Neural progenitor cell (in vitro differentiated cells): ENCODE results near the gene PAK6. TPM values are rescaled to one million over a fixed set of nuclear protein-coding genes. Genes with fewer than 3 reads are reported as not detected.
A peak's percentile ranks its signal among the peaks of the same experiment; 100 is the strongest.

Experiments
- DNase-seq: peaks from one replicate; pipeline ENCODE4 v3.0.0-alpha.2; 2016; ENCODE audit warnings: low spot score
- H2AFZ ChIP-seq: fragments of 200-600 bp; sonication (generic); replicated peaks from 2 replicates; pipeline ENCODE4 v1.6.1; 2016; ENCODE audit warnings: antibody characterized with exemption
- H3F3A ChIP-seq: fragments of 200-600 bp; sonication (generic); 2 replicates; pipeline ENCODE4 v1.6.1; 2016; ENCODE audit warnings: antibody characterized with exemption, low read depth
- H3K27ac ChIP-seq: fragments of 200-600 bp; sonication (generic); 2 replicates; pipeline ENCODE4 v1.5.1; 2016; ENCODE audit warnings: mild to moderate bottlenecking
- H3K27me3 ChIP-seq: fragments of 200-600 bp; sonication (generic); 2 replicates; pipeline ENCODE4 v1.6.1; 2016; ENCODE audit warnings: mild to moderate bottlenecking, moderate library complexity
- H3K36me3 ChIP-seq: fragments of 200-600 bp; sonication (generic); 2 replicates; pipeline ENCODE4 v1.5.1; 2016
- H3K4me1 ChIP-seq: fragments of 200-600 bp; sonication (generic); 2 replicates; pipeline ENCODE4 v1.6.1; 2016; ENCODE audit warnings: mixed run types
- H3K4me2 ChIP-seq: fragments of 200-600 bp; sonication (generic); 2 replicates; pipeline ENCODE4 v1.6.1; 2016
- H3K4me3 ChIP-seq: fragments of 200-600 bp; sonication (generic); 2 replicates; pipeline ENCODE4 v1.5.1; 2016
- H3K79me2 ChIP-seq: fragments of 200-600 bp; sonication (generic); 2 replicates; pipeline ENCODE4 v1.6.1; 2016; ENCODE audit warnings: low read depth
- H3K9ac ChIP-seq: fragments of 200-600 bp; sonication (generic); 2 replicates; pipeline ENCODE4 v1.6.1; 2016
- H3K9me3 ChIP-seq: fragments of 200-600 bp; sonication (generic); 2 replicates; pipeline ENCODE4 v1.5.1; 2016; ENCODE audit warnings: low read depth
- H4K20me1 ChIP-seq: fragments of 200-600 bp; sonication (generic); 2 replicates; pipeline ENCODE4 v1.6.1; 2016; ENCODE audit warnings: low read depth
- H3K27ac Mint-ChIP-seq: 3 replicates; pipeline ENCODE4 v1.8.0; 2021; ENCODE audit warnings: mixed read lengths
- H3K27me3 Mint-ChIP-seq: 2 replicates; pipeline ENCODE4 v1.8.0; 2022; ENCODE audit warnings: low read depth, mild to moderate bottlenecking, inconsistent platforms, moderate library complexity, mixed read lengths; ENCODE audit not compliant: insufficient read depth
- H3K36me3 Mint-ChIP-seq: 3 replicates; pipeline ENCODE4 v1.8.0; 2021; ENCODE audit warnings: mixed read lengths
- H3K4me1 Mint-ChIP-seq: 3 replicates; pipeline ENCODE4 v1.8.0; 2021; ENCODE audit warnings: mixed read lengths
- H3K4me3 Mint-ChIP-seq: 3 replicates; pipeline ENCODE4 v1.8.0; 2021; ENCODE audit warnings: mild to moderate bottlenecking, moderate library complexity, mixed read lengths
- H3K9me3 Mint-ChIP-seq: 3 replicates; pipeline ENCODE4 v1.8.0; 2020; ENCODE audit warnings: mixed read lengths
- CTCF ChIP-seq: fragments of 200-600 bp; sonication (generic); IDR thresholded peaks from 2 replicates; pipeline ENCODE4 v1.5.1; 2017; ENCODE audit warnings: antibody characterized with exemption, mild to moderate bottlenecking
- EZH2 ChIP-seq: fragments of 200-600 bp; sonication (generic); IDR thresholded peaks from 2 replicates; pipeline ENCODE4 v1.6.1; 2017; ENCODE audit warnings: antibody characterized with exemption, mild to moderate bottlenecking, moderate library complexity
- EZH2phosphoT487 ChIP-seq: fragments of 200-600 bp; sonication (generic); IDR thresholded peaks from 2 replicates; pipeline ENCODE4 v1.6.1; 2017; ENCODE audit warnings: antibody characterized with exemption
- total RNA-seq: library from RNA; depleted of rRNA; stranded (reverse); fragments of >200 nt; gene quantifications from 2 replicates; pipeline ENCODE4 v1.2.3, GENCODE V29; 2015; ENCODE audit warnings: low replicate concordance

Gene PAK6
- total RNA-seq, 1 donor from 2014 or later: not detected

DNA sequence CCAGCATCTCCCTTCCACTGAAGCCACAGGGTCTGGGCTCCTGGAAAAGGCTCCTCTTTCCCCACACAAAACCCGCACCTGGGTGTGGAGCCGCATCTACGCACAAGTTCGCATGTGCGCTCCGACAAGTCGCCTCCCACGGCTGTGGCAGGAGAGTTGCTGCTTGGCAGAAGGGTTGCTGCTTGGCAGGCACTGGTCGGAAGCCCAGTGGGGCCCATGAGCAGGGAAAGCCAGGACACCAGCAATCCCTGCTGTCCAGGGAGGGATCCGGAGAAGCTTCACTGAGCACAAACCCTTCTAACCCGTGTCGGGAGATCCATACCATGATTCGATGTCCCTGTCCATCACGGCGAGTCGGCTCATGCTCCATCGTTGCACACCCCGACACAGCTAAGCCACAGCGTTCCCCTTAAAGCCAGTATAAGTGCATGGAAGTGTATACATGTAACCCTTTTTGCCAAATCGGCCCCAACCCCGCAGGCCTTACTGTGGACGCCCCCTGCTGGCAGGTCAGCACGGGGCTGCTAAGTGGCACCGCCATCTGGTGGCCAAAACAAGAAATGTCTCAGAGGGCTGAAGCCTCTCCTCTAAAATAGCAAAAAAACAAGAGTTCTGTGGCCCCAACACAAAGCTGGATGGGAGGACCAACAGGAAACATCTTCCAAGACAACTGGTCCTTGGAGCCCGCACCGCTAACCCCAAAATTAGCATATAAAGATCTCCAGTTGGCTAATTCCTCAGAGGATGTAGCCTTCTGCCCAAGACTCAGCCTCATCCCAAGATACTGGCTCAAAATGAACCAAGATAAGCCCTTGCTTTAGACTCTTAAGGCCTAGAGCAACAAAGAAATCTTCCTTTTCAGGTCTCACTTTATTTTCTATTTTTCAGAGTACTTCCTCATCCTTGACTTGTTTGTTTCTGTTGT lies 35.7 kb downstream of the PAK6 start:
- no peak overlapping the region for H3K27ac ChIP-seq
- H3F3A ChIP-seq: no peaks in the 10 kb centered on the region
- no peaks in the 10 kb centered on the region for H3K36me3 ChIP-seq
- peak; percentile 100 for TF ChIP-seq CTCF
- TF ChIP-seq EZH2phosphoT487: no peak
- TF ChIP-seq EZH2: peak; percentile 31
- peak overlapping the region; percentile 12 for H3K4me3 Mint-ChIP-seq
- no peak overlapping the region for H3K4me3 ChIP-seq
- H3K27me3 ChIP-seq: peaks cover 29% of the 10 kb centered on the region
- peak; percentile 92 for DNase-seq
- H3K9me3 Mint-ChIP-seq: no peaks in the 10 kb centered on the region
- peaks cover under 1% of the 10 kb centered on the region for H4K20me1 ChIP-seq
- no peaks in the 10 kb centered on the region for H3K79me2 ChIP-seq
- peaks cover 31% of the 10 kb centered on the region for H3K4me1 Mint-ChIP-seq
- peaks cover 1% of the 10 kb centered on the region for H3K4me1 ChIP-seq
- H2AFZ ChIP-seq: no peak overlapping the region
- no peaks in the 10 kb centered on the region for H3K9me3 ChIP-seq
- H3K27me3 Mint-ChIP-seq: peaks cover 28% of the 10 kb centered on the region
- H3K27ac Mint-ChIP-seq: peak overlapping the region; percentile 83
- no peak overlapping the region for H3K4me2 ChIP-seq
- H3K36me3 Mint-ChIP-seq: no peaks in the 10 kb centered on the region
- no peak overlapping the region for H3K9ac ChIP-seq

DNA sequence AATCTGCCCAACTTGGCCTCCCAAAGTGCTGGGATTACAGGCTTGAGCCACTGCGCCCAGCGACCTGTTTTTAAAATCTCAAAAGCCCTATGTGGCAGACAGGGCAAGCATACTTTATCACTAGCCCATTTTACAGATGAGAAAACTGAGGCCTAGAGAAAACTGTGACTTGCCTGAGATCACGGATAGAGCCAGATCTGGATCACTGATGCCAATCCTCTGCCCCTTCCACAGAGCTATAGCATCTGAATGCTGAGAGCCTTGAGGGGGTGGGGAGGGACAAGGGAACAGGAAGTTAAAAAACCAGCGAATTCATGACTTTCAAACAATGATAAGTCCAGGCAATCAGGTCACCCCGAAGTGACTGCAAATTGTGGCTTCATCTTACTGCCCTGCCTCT lies 36.7 kb downstream of the PAK6 start:
- Histone ChIP-seq H4K20me1 (peaks cover 9% of the 10 kb centered on the region), H2AFZ (no peak overlapping the region), H3K4me2 (no peak overlapping the region), H3K9me3 (no peaks in the 10 kb centered on the region), H3K27ac (no peak overlapping the region), H3K4me3 (no peak overlapping the region), H3K9ac (no peak overlapping the region), H3F3A (peaks cover 8% of the 10 kb centered on the region), H3K27me3 (peaks cover 38% of the 10 kb centered on the region), H3K36me3 (no peaks in the 10 kb centered on the region), H3K79me2 (no peaks in the 10 kb centered on the region), H3K4me1 (peaks cover 11% of the 10 kb centered on the region)
- H3K4me1 Mint-ChIP-seq: peaks cover 39% of the 10 kb centered on the region
- H3K36me3 Mint-ChIP-seq: no peaks in the 10 kb centered on the region
- no peak for TF ChIP-seq EZH2
- no peak for TF ChIP-seq EZH2phosphoT487
- no peak for TF ChIP-seq CTCF
- H3K4me3 Mint-ChIP-seq: no peak overlapping the region
- no peak overlapping the region for H3K27ac Mint-ChIP-seq
- no peaks in the 10 kb centered on the region for H3K9me3 Mint-ChIP-seq
- DNase-seq: no peak
- H3K27me3 Mint-ChIP-seq: peaks cover 33% of the 10 kb centered on the region

DNA sequence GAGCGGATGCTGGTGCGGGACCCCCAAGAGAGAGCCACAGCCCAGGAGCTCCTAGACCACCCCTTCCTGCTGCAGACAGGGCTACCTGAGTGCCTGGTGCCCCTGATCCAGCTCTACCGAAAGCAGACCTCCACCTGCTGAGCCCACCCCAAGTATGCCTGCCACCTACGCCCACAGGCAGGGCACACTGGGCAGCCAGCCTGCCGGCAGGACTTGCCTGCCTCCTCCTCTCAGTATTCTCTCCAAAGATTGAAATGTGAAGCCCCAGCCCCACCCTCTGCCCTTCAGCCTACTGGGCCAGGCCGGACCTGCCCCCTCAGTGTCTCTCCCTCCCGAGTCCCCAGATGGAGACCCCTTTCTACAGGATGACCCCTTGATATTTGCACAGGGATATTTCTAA lies 37.1 kb downstream of the PAK6 start:
- Histone ChIP-seq H3K27me3 (peaks cover 42% of the 10 kb centered on the region), H3K4me1 (peaks cover 14% of the 10 kb centered on the region), H3K27ac (no peak overlapping the region), H3K4me3 (no peak overlapping the region), H3K79me2 (no peaks in the 10 kb centered on the region), H3K36me3 (no peaks in the 10 kb centered on the region), H4K20me1 (peaks cover 13% of the 10 kb centered on the region), H3F3A (peaks cover 12% of the 10 kb centered on the region), H3K9ac (no peak overlapping the region), H2AFZ (no peak overlapping the region), H3K4me2 (no peak overlapping the region), H3K9me3 (no peaks in the 10 kb centered on the region)
- H3K27me3 Mint-ChIP-seq: peaks cover 38% of the 10 kb centered on the region
- peaks cover 43% of the 10 kb centered on the region for H3K4me1 Mint-ChIP-seq
- DNase-seq: no peak
- H3K9me3 Mint-ChIP-seq: no peaks in the 10 kb centered on the region
- H3K4me3 Mint-ChIP-seq: no peak overlapping the region
- H3K36me3 Mint-ChIP-seq: no peaks in the 10 kb centered on the region
- H3K27ac Mint-ChIP-seq: no peak overlapping the region
- TF ChIP-seq EZH2 (no peak), CTCF (no peak), EZH2phosphoT487 (no peak)
